ENCODE results near the gene GLP2R.

GLP2R gene

DNA sequence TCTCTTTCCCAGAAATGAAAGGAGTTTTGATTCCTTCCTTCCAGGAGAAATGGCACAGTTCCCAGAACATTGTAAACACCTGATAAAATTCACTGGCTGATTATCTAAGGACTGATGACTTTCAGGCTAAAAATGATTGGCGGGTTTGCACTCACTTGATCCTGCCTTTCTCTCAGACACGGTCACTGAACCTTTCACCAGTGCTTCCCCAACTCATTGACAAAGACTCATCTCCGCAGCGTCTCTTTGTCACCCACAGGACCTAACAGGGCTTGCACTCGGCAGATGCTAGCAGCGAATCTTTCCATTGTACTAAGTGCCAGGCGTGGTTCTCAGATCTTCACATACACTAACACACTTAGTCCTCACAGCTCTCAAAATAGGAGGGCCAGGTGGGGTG lies 27.0 kb upstream of the GLP2R start:
- Histone ChIP-seq H3K27me3 (ENCODE audit: insufficient read depth, low read length) (no peaks in the 10 kb centered on the region), H3K4me3 (ENCODE audit: low read length) (no peak overlapping the region), H3K9me3 (ENCODE audit: insufficient read depth, low read depth, low read length) (no peaks in the 10 kb centered on the region), H3K4me1 (ENCODE audit: insufficient read depth, low read length) (no peaks in the 10 kb centered on the region), H3K36me3 (ENCODE audit: insufficient read depth, low read length) (no peaks in the 10 kb centered on the region), H3K27ac (ENCODE audit: low read depth, low read length) (no peak overlapping the region), H3K9ac (ENCODE audit: low read depth, low read length) (no peak overlapping the region)
- 91% methylated on average over 7 of the region's 7 CpGs for WGBS

GRCh38 chr17:9801505-9801904 lies 24.2 kb upstream of the GLP2R start:
- 93% methylated on average over 2 of the region's 2 CpGs for WGBS
- no peaks in the 10 kb centered on the region for H3K4me1 ChIP-seq (ENCODE audit: insufficient read depth, low read length)
- H3K27ac ChIP-seq (ENCODE audit: low read depth, low read length), result no peak overlapping the region

GRCh38 chr17:9802294-9802693 lies 23.4 kb upstream of the GLP2R start:
- Histone ChIP-seq H3K9me3 (ENCODE audit: insufficient read depth, low read depth, low read length) (no peaks in the 10 kb centered on the region), H3K4me3 (ENCODE audit: low read length) (no peak overlapping the region), H3K36me3 (ENCODE audit: insufficient read depth, low read length) (no peaks in the 10 kb centered on the region), H3K4me1 (ENCODE audit: insufficient read depth, low read length) (no peaks in the 10 kb centered on the region), H3K9ac (ENCODE audit: low read depth, low read length) (no peak overlapping the region), H3K27ac (ENCODE audit: low read depth, low read length) (no peak overlapping the region), H3K27me3 (ENCODE audit: insufficient read depth, low read length) (no peaks in the 10 kb centered on the region)
- 86% methylated on average over 13 of the region's 13 CpGs for WGBS

More at GRCh38 chr17:9801505-9801904, 24.2 kb upstream of the GLP2R start:
- Histone ChIP-seq H3K9ac (ENCODE audit: low read depth, low read length) (no peak overlapping the region), H3K4me3 (ENCODE audit: low read length) (no peak overlapping the region), H3K36me3 (ENCODE audit: insufficient read depth, low read length) (no peaks in the 10 kb centered on the region), H3K9me3 (ENCODE audit: insufficient read depth, low read depth, low read length) (no peaks in the 10 kb centered on the region), H3K27me3 (ENCODE audit: insufficient read depth, low read length) (no peaks in the 10 kb centered on the region)

GRCh38 chr17:9802697-9803096 lies 23.0 kb upstream of the GLP2R start:
- Histone ChIP-seq H3K27me3 (ENCODE audit: insufficient read depth, low read length) (no peaks in the 10 kb centered on the region), H3K27ac (ENCODE audit: low read depth, low read length) (no peak overlapping the region), H3K4me1 (ENCODE audit: insufficient read depth, low read length) (no peaks in the 10 kb centered on the region), H3K9me3 (ENCODE audit: insufficient read depth, low read depth, low read length) (no peaks in the 10 kb centered on the region), H3K36me3 (ENCODE audit: insufficient read depth, low read length) (no peaks in the 10 kb centered on the region), H3K9ac (ENCODE audit: low read depth, low read length) (no peak overlapping the region), H3K4me3 (ENCODE audit: low read length) (no peak overlapping the region)
- WGBS, result 90% methylated on average over 4 of the region's 4 CpGs

DNA sequence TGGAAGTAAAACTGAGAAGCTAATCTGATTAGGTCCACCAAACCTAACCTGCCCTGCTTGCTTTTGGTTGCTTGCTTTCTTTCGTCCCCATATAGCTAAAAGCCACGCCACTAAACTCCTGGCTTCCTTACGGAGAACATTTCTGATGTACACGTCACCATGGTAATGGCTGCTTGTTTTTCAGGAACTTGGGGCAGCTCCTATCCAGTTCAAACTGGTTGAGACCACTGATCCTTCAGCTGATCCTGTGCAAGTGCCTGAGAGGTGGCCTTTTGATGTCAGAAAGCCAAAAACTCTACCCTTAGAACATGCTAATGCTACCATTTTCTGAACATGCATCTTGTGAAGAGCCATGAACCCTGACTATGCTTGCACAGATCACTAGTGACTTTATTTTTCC lies 20.0 kb upstream of the GLP2R start:
- no peaks in the 10 kb centered on the region for H3K36me3 ChIP-seq (ENCODE audit: insufficient read depth, low read length)
- no peaks in the 10 kb centered on the region for H3K9me3 ChIP-seq (ENCODE audit: insufficient read depth, low read depth, low read length)
- no peak overlapping the region for H3K27ac ChIP-seq (ENCODE audit: low read depth, low read length)
- 91% methylated on average over 4 of the region's 4 CpGs for WGBS
- H3K9ac ChIP-seq (ENCODE audit: low read depth, low read length), result no peak overlapping the region
- H3K4me1 ChIP-seq (ENCODE audit: insufficient read depth, low read length), result no peaks in the 10 kb centered on the region
- H3K4me3 ChIP-seq (ENCODE audit: low read length), result no peak overlapping the region
- no peaks in the 10 kb centered on the region for H3K27me3 ChIP-seq (ENCODE audit: insufficient read depth, low read length)

- Histone ChIP-seq H3K9ac (ENCODE audit: low read depth, low read length) (no peak overlapping the region), H3K27me3 (ENCODE audit: insufficient read depth, low read length) (no peaks in the 10 kb centered on the region)
- 89% methylated on average over 6 of the region's 6 CpGs for WGBS
Observed at GRCh38 chr17:9806699-9807098, 19.0 kb upstream of the GLP2R start.

GRCh38 chr17:9809409-9809808 lies 16.3 kb upstream of the GLP2R start:
- no peaks in the 10 kb centered on the region for H3K36me3 ChIP-seq (ENCODE audit: insufficient read depth, low read length)
- H3K27ac ChIP-seq (ENCODE audit: low read depth, low read length), result no peak overlapping the region
- H3K27me3 ChIP-seq (ENCODE audit: insufficient read depth, low read length), result no peaks in the 10 kb centered on the region
- WGBS, result 96% methylated on average over 8 of the region's 8 CpGs
- no peak overlapping the region for H3K9ac ChIP-seq (ENCODE audit: low read depth, low read length)
- H3K4me1 ChIP-seq (ENCODE audit: insufficient read depth, low read length), result no peaks in the 10 kb centered on the region
- no peak overlapping the region for H3K4me3 ChIP-seq (ENCODE audit: low read length)
- no peaks in the 10 kb centered on the region for H3K9me3 ChIP-seq (ENCODE audit: insufficient read depth, low read depth, low read length)

More at GRCh38 chr17:9806699-9807098, 19.0 kb upstream of the GLP2R start:
- Histone ChIP-seq H3K36me3 (ENCODE audit: insufficient read depth, low read length) (no peaks in the 10 kb centered on the region), H3K4me3 (ENCODE audit: low read length) (no peak overlapping the region), H3K4me1 (ENCODE audit: insufficient read depth, low read length) (no peaks in the 10 kb centered on the region), H3K9me3 (ENCODE audit: insufficient read depth, low read depth, low read length) (no peaks in the 10 kb centered on the region), H3K27ac (ENCODE audit: low read depth, low read length) (no peak overlapping the region)

DNA sequence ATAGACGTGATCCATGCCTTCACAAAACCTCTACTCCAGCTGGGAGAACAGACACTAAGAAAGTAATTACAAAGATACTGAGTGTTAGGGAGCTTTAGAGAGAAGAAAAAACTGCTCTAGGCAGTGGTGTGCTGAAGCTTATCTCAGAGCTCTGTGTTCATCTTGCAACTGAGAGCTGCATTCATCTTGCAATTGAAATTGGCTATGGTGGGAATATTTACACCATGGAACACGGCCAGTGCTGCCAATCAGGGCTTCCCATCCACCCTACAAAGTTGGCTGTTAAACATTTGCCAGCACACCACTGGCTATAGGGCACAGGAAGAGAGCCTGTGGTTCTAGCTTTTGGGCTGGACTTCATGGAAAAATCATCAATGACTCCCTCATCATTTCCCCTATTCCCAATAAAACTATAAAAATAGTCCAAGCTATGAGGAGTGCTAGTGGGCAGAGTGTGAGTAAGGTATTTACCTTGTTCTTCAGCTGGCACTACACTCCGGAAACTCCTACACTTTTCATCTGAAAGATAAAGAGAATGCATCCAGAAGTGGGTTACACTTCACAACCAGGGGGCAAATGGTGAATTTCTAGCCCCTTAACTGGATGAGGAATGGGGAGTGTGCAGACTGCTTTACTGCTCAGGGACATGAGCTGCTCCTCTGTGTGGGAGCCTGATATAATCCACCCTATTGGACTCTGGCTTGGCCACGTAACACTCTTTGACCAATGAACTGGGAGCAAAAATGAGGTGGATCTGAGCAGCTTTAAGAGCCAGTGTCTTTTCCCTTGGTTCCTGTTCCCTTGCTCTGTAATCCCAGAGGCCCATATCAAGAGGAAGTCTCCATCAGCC lies 15.4 kb upstream of the GLP2R start:
- Histone ChIP-seq H3K9ac (ENCODE audit: low read depth, low read length) (no peak overlapping the region), H3K4me1 (ENCODE audit: insufficient read depth, low read length) (no peaks in the 10 kb centered on the region), H3K36me3 (ENCODE audit: insufficient read depth, low read length) (no peaks in the 10 kb centered on the region), H3K4me3 (ENCODE audit: low read length) (no peak overlapping the region), H3K27ac (ENCODE audit: low read depth, low read length) (no peak overlapping the region), H3K9me3 (ENCODE audit: insufficient read depth, low read depth, low read length) (no peaks in the 10 kb centered on the region), H3K27me3 (ENCODE audit: insufficient read depth, low read length) (no peaks in the 10 kb centered on the region)
- 81% methylated on average over 2 of the region's 4 CpGs for WGBS

DNA sequence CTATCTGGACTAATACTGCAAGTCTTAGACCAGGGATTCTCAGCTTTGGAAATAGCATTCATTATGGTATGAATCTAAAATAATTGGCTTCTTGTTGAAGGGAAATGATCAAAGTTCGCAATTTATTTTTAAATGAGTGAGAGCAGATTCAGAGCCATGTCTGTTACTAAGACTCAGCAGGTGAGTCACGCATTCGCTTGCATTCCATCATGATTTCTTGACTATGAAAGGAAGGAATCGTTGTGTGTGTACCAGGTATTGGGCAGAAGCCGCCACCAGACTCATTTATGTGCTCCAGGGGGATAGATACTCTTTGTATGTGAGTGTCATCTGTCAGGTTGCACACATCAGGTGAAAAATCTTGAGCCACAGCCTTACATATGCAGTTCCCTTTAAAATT lies 14.6 kb upstream of the GLP2R start:
- Histone ChIP-seq H3K36me3 (ENCODE audit: insufficient read depth, low read length) (no peaks in the 10 kb centered on the region), H3K4me3 (ENCODE audit: low read length) (no peak overlapping the region), H3K4me1 (ENCODE audit: insufficient read depth, low read length) (no peaks in the 10 kb centered on the region), H3K27ac (ENCODE audit: low read depth, low read length) (no peak overlapping the region), H3K9me3 (ENCODE audit: insufficient read depth, low read depth, low read length) (no peaks in the 10 kb centered on the region), H3K27me3 (ENCODE audit: insufficient read depth, low read length) (no peaks in the 10 kb centered on the region), H3K9ac (ENCODE audit: low read depth, low read length) (no peak overlapping the region)
- 88% methylated on average over 5 of the region's 5 CpGs for WGBS

- Histone ChIP-seq H3K9me3 (ENCODE audit: insufficient read depth, low read depth, low read length) (no peaks in the 10 kb centered on the region), H3K27ac (ENCODE audit: low read depth, low read length) (no peak overlapping the region), H3K4me3 (ENCODE audit: low read length) (no peak overlapping the region), H3K27me3 (ENCODE audit: insufficient read depth, low read length) (no peaks in the 10 kb centered on the region), H3K36me3 (ENCODE audit: insufficient read depth, low read length) (no peaks in the 10 kb centered on the region), H3K9ac (ENCODE audit: low read depth, low read length) (no peak overlapping the region), H3K4me1 (ENCODE audit: insufficient read depth, low read length) (no peaks in the 10 kb centered on the region)
- 84% methylated on average over 11 of the region's 11 CpGs for WGBS
Observed at GRCh38 chr17:9811537-9811936, 14.2 kb upstream of the GLP2R start.

GRCh38 chr17:9813166-9813565 lies 12.6 kb upstream of the GLP2R start:
- no peaks in the 10 kb centered on the region for H3K9me3 ChIP-seq (ENCODE audit: insufficient read depth, low read depth, low read length)
- 96% methylated on average over 9 of the region's 9 CpGs for whole genome bisulfite sequencing

More at GRCh38 chr17:9813166-9813565, 12.6 kb upstream of the GLP2R start:
- Histone ChIP-seq H3K4me1 (ENCODE audit: insufficient read depth, low read length) (no peaks in the 10 kb centered on the region), H3K27me3 (ENCODE audit: insufficient read depth, low read length) (no peaks in the 10 kb centered on the region), H3K4me3 (ENCODE audit: low read length) (no peak overlapping the region), H3K27ac (ENCODE audit: low read depth, low read length) (no peak overlapping the region), H3K36me3 (ENCODE audit: insufficient read depth, low read length) (no peaks in the 10 kb centered on the region), H3K9ac (ENCODE audit: low read depth, low read length) (no peak overlapping the region)
